Adrenal gland (tissue), 5 donors: Measurements from ENCODE around the gene DRC3.

Source experiments
- CTCF ChIP-seq, 6 experiments: fragments of 450-650 bp in 4 of 6; fragments of 200-600 bp in 2 of 6; sonication (generic) in 1 of 6; IDR thresholded peaks; 1 replicate in 5 of 6; 2 replicates in 1 of 6; pipeline versions ENCODE4 v1.5.1 to v1.8.0; 2016 to 2021; ENCODE audit warnings: antibody characterized with exemption in 6 of 6, mild to moderate bottlenecking in 2 of 6, moderate library complexity in 1 of 6
- POLR2A ChIP-seq, 2 donors: fragments of 450-650 bp; IDR thresholded peaks; one replicate each; pipeline ENCODE4 v1.6.1; 2017; ENCODE audit warnings: antibody characterized with exemption in 2 of 2, mild to moderate bottlenecking in 2 of 2, moderate library complexity in 1 of 2
- donor health status: DM: no; HTN: no; CAD: no.

GRCh38 chr17:18018411-18018921 is 45.8 kb downstream of the DRC3 start:
- TF ChIP-seq CTCF (IDR thresholded peaks at IDR 0.05) (no peak), POLR2A (IDR thresholded peaks at IDR 0.05) (no peak)
